Measurements from ENCODE around the gene LCOR. TPM values are rescaled to one million over a fixed set of nuclear protein-coding genes. Genes with fewer than 3 reads are reported as not detected.

The LCOR gene
- total and polyA plus RNA-seq, 2 of the 13 experiments (the other 11 are each of a cell fraction or from before 2014, with no cell fraction given): 12.4 to 23.7 TPM

DNA sequence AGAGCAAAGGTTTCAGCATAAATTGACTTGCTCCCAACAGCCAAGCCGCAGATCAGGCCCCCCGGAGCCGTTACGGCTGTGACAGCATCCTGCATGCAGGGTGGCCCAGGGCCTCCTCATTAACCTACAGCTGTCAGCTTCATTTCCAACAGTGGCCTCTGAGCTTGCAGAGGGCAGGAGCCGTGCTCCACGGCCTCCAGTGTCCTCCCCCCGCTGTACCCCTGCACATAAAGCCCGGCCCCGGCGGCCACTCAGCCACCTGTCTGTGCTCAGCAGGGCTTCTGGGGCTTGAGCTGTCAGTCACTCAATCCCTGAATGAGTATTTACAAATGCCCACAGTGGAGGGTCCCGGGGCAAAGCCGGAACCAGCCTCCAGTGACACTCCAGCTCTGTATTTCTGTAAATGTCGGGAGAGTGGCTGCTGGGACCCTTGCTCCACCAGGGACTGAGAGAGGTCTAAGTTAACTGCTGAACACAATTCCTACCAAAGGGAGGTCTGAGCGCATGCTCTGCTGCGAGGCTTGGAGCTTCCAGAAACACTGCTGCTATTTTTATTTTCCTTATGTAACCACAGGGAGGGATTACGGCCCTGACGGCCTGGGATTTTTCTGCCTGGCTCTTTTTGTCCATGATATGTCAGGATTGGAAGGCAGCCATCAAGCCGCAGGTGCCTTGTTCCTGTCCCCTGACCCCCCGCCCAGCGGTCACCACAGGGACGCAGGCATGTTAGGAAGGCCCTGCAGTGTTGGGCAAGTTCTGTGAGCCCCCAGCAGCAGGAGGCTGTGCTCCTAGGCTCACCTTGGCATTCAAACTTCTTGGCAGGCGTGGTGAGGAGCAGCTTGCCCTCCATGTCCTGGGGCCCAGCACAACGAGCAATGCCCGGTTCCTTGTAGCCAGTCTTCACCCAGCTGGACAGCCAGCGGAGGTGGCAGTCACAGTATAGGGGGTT, 188.6 kb downstream of the LCOR start:
- DNase-seq (ENCODE audit: low spot score): no peak
- H3K36me3 ChIP-seq (replicated peaks in 1 of 2; ENCODE audit: control insufficient read depth in 1 of 2, insufficient read depth in 2 of 2, low read length in 2 of 2): no peaks in the 10 kb centered on the region
- CTCF ChIA-PET (ENCODE audit: low intra/inter-chr PET ratio, low total read pairs): no interaction called here
- peaks cover 2 to 11% of the 10 kb centered on the region in 2 experiments; a peak in 3 of 5 replicates for H3K27me3 ChIP-seq (ENCODE audit: control insufficient read depth in 1 of 2, insufficient read depth in 2 of 2, low read length in 2 of 2)
- H3K4me2 ChIP-seq (ENCODE audit: low read depth, low read length): peak overlapping the region; percentile 69
- POLR2A ChIA-PET: interaction anchor here (1.6 kb wide), 1 partner anchor 20 kb away, joined by 6 read pairs; no protein-coding TSS in a partner anchor
- no peak overlapping the region for H2AFZ ChIP-seq (ENCODE audit: low read length)
- in situ Hi-C loops (cut with HindIII; ENCODE audit: extremely low pct_ligation_motif_present, low pct_unique_long_range_greater_than_20kb) (no loop called here), intact Hi-C loops (cut with micrococcal nuclease; ENCODE audit: unreplicated experiment) (no loop called here)
- H3K4me3 ChIP-seq (replicated peaks in 1 of 3; ENCODE audit: insufficient read depth in 1 of 3, low read depth in 2 of 3, low read length in 3 of 3): peak overlapping the region in 2 of 3 experiments; percentile 10 to 63; a peak in 3 of 6 replicates
- H3K4me1 ChIP-seq (ENCODE audit: insufficient read depth, low read length): peaks cover 58% of the 10 kb centered on the region
- WGBS (ENCODE audit: low lambda C conversion rate): 23% methylated on average over 22 of the region's 25 CpGs
- no peaks in the 10 kb centered on the region for H3K79me2 ChIP-seq (ENCODE audit: insufficient read depth, low read length)
- ATAC-seq: peak; percentile 64
- FAIRE-seq: no peak
- no peak overlapping the region for H3K9ac ChIP-seq (ENCODE audit: insufficient read depth, low read depth, low read length)
- H4K20me1 ChIP-seq (ENCODE audit: insufficient read depth, low read length): no peaks in the 10 kb centered on the region
- no peak overlapping the region for H3K27ac ChIP-seq (ENCODE audit: extremely low read length, insufficient read depth, low read length)
- BruUV-seq (replicated peaks): no TSS peak
- H3K9me3 ChIP-seq (ENCODE audit: low read length): no peaks in the 10 kb centered on the region
- TF ChIP-seq, protein P1, sequence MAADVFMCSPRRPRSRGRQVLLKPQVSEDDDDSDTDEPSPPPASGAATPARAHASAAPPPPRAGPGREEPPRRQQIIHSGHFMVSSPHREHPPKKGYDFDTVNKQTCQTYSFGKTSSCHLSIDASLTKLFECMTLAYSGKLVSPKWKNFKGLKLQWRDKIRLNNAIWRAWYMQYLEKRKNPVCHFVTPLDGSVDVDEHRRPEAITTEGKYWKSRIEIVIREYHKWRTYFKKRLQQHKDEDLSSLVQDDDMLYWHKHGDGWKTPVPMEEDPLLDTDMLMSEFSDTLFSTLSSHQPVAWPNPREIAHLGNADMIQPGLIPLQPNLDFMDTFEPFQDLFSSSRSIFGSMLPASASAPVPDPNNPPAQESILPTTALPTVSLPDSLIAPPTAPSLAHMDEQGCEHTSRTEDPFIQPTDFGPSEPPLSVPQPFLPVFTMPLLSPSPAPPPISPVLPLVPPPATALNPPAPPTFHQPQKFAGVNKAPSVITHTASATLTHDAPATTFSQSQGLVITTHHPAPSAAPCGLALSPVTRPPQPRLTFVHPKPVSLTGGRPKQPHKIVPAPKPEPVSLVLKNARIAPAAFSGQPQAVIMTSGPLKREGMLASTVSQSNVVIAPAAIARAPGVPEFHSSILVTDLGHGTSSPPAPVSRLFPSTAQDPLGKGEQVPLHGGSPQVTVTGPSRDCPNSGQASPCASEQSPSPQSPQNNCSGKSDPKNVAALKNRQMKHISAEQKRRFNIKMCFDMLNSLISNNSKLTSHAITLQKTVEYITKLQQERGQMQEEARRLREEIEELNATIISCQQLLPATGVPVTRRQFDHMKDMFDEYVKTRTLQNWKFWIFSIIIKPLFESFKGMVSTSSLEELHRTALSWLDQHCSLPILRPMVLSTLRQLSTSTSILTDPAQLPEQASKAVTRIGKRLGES (CRISPR knock-in tag; IDR thresholded peaks at IDR 0.05; ENCODE audit: borderline replicate concordance): no peak
- no peak for TF ChIP-seq MEIS2 (CRISPR knock-in tag; IDR thresholded peaks at IDR 0.05)
- TF ChIP-seq TSC22D2 (CRISPR knock-in tag; IDR thresholded peaks at IDR 0.05; ENCODE audit: borderline replicate concordance): no peak
- TF ChIP-seq ZNF879 (CRISPR knock-in tag; IDR thresholded peaks at IDR 0.05): no peak
- TF ChIP-seq, protein P2, sequence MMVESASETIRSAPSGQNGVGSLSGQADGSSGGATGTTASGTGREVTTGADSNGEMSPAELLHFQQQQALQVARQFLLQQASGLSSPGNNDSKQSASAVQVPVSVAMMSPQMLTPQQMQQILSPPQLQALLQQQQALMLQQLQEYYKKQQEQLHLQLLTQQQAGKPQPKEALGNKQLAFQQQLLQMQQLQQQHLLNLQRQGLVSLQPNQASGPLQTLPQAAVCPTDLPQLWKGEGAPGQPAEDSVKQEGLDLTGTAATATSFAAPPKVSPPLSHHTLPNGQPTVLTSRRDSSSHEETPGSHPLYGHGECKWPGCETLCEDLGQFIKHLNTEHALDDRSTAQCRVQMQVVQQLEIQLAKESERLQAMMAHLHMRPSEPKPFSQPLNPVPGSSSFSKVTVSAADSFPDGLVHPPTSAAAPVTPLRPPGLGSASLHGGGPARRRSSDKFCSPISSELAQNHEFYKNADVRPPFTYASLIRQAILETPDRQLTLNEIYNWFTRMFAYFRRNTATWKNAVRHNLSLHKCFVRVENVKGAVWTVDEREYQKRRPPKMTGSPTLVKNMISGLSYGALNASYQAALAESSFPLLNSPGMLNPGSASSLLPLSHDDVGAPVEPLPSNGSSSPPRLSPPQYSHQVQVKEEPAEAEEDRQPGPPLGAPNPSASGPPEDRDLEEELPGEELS (CRISPR knock-in tag; IDR thresholded peaks at IDR 0.05): no peak
- TF ChIP-seq, protein P3, sequence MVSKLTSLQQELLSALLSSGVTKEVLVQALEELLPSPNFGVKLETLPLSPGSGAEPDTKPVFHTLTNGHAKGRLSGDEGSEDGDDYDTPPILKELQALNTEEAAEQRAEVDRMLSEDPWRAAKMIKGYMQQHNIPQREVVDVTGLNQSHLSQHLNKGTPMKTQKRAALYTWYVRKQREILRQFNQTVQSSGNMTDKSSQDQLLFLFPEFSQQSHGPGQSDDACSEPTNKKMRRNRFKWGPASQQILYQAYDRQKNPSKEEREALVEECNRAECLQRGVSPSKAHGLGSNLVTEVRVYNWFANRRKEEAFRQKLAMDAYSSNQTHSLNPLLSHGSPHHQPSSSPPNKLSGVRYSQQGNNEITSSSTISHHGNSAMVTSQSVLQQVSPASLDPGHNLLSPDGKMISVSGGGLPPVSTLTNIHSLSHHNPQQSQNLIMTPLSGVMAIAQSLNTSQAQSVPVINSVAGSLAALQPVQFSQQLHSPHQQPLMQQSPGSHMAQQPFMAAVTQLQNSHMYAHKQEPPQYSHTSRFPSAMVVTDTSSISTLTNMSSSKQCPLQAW (CRISPR knock-in tag; IDR thresholded peaks at IDR 0.05): no peak
